NCI-H510A (cell line): ENCODE data around the gene EDNRA.
"Not testable (repeated sequence)": the region's sequence is repeated elsewhere in the genome, so short reads cannot be mapped to it uniquely, and the experiment has no call there.

Source experiments
- DNase-seq: peaks from one replicate; lab custom pipeline; 2025; lab: John Stamatoyannopoulos, UW

EDNRA gene

DNA sequence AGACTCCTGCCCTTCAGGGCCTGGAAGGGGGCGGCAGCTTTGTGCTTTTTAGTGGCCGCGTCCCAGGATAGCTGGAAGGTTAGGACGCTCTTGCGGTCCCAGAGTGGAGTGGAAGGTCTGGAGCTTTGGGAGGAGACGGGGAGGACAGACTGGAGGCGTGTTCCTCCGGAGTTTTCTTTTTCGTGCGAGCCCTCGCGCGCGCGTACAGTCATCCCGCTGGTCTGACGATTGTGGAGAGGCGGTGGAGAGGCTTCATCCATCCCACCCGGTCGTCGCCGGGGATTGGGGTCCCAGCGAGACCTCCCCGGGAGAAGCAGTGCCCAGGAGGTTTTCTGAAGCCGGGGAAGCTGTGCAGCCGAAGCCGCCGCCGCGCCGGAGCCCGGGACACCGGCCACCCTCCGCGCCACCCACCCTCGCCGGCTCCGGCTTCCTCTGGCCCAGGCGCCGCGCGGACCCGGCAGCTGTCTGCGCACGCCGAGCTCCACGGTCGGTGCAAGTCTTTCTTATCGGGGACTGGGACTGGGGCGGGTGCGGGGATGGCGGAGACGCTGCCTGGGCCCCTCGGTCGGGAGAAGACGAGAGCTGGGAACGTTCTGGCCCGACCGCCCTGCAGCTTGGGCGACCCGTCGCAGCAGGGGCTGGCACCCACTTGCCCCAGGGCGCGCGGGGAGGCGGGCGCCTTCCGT, at the start of gene EDNRA:
EDNRA (plus strand) TSS at position 207 of the 686 bp plus-strand sequence. CDS start 4,585 bp downstream, outside the sequence.
- DNase-seq: peak; percentile 0

DNA sequence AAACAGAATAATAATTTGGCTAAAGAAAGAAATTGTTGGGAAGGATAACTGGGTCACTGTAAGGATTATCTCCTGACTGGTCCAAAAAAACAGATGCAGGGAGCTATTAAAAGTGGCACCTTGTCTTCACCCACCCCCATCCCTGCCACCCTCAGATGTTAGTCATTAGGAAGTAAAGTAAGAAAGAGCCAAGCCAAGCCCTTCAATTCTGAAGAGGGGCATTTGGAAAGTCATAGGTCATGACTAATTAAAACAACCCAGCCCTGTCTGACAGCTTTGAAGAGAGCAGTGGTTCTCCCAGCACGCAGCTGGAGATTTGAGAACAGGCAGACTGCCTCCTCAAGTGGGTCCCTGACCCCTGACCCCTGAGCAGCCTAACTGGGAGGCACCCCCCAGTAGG, 46.5 kb upstream of the EDNRA start:
- DNase-seq: not testable (repeated sequence)

DNA sequence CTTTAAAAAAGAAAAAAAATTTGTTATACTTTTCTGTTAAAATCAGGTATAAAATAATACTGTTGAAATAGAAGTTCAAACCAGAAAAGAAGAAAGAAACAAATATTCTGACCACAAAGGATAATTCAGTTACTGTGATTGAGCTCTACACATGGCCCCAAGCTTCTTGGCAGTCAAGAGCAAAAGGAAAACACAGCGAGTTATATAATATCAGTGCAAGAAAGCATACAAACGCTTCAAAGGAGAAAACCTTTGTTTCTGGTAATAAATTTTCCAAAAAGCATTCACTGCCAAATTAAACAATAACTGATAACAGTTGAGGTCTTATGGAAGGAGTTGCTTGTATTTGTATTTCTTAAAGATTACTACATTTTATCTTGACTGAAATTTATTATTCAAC, 40.5 kb upstream of the EDNRA start:
- no peak for DNase-seq

DNA sequence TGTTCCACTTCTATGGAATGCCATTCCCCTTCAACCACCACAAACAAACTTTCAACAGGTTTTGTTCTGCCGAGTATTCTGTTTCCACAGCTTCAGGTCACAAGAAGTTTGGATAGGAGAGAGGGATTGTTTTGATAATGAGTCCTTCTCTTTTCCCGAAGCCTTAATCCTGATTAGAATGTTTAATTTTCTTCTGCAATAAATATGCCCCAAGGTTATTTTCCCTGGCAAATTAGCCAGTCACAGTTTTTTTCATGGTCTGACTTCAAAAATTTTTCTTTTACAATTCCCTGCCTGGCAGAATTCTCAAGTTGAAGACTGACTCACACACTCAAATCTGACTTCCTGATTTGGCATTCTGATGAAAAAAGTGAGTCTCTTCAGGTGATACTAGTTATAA, 33.1 kb upstream of the EDNRA start:
- no peak for DNase-seq

DNA sequence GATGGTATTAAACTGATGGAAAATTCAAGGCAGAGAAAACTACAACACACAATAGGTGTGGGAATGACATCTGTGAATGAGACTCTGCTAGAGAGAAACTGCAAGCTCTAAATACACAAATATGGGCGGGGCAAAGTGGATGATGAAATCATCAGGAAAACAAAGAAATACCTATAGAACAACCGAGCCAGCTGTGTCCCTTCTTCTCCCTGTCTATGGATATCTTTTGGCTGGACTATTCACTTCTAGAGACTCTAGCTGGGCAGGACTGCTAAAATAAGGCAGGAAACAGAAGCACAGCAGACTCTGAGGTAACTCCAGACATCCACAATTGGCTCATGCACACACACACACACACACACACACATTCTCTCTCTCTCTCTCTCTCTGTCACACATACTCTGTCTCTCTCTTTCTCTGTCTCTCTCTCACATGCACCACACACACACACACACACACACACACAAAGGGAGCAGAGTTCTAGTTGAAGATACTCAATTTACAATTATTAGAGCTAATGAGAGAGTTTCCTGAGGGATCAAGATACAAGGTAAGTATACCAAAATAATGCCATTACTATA, 27.2 kb upstream of the EDNRA start:
- DNase-seq: no peak

- no peak for DNase-seq
These were observed 24.2 kb upstream of the EDNRA start for GRCh38 chr4:147456706-147457105.

GRCh38 chr4:147461161-147461560, 19.7 kb upstream of the EDNRA start:
- no peak for DNase-seq

DNA sequence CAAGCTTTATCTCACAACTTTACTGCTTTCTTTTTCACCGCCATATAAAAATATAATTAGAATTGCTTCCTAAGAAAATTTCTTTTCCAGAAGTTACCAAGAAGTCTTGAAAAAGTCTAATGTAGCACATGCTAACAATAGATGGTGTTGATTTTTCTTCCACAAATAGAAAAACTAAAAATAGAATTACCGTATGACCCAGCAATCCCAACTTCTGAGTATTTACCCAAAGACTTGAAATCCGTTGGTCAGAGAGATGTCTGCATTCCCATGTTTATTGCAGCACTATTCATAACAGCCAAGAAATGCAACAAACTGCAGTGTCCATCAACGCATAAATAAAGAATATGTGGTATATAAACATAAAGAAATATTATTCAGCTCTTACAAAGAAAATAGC, 17.8 kb upstream of the EDNRA start:
- no peak for DNase-seq

DNA sequence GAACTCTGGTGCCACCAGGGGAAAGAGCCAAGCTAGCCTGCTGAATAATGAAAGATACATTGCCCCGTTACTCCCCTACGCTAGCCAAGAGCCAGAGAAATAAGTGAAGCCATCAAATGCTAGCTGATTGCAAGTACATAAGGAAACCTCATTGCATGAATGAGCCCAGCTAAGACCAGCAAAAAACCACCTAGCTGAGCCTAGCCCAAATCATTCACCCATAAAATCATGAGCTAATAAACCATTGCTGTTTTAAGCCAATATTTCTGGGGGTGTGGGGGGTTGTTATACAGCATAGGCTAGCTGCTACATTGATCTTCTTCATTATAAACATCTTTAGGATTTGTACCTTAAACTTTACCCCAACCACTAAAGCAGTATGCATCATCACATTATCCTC, 15.4 kb upstream of the EDNRA start:
- no peak for DNase-seq

DNA sequence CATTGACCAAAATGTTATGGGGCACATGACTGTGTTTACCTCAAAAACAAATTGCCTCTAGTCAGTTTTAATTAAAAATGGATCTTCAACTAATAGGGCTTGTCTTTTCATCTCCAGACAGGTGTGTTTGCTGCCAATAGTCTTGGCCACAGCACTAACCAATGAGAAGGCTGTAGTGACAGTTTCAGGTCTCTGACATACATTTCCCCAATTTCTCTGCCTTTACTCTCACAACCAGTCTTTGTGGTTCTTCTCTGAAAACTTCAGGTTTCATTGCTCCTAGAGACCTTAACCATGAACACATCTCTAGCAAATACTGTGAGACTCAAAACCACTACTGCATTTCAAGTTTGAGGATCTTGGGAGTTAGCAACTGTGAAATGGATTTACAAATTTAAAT, 3.5 kb upstream of the EDNRA start:
- no peak for DNase-seq

DNA sequence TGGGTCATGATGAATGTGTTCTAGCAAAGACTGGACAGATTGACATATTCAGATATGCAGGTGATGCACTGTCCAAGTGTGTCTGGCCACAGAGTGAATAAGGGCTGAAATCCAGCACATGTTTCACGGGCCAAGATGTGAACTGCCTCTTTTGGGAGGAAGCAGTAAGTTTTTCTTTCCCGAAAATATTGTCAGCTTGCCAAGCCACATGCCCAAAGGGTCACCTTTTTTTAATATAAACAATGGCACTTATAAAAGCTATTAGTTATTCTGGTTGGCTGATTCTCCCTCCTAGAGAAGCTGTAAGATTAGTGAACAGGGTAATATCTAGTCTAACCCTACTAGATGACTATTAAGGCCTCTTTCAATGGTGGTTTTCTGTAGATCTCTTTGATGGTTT, 1.5 kb upstream of the EDNRA start:
- no peak for DNase-seq

DNA sequence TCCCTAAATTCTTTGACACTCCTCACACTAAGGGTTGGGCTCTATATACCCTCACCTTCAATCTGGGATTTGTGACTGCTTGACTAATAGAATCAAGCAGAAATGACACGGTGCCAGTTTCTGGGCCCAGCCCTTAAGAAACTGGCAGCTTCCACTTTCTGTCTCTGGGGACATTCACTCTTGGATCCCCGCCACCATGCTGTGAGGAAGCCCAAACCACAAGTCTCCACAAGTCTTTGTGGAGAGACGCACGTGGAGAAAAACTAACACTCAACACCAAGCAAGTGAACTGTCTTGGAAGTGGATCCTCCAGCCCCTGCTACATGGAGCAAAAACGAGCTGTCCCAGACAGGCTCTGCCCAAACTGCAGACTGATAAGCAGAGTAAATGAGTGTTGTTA, 1.1 kb upstream of the EDNRA start:
- DNase-seq: no peak

GRCh38 chr4:147480502-147480890, 401 bp upstream of the EDNRA start:
- no peak for DNase-seq

GRCh38 chr4:147481577-147482109, 746 bp downstream of the EDNRA start:
- DNase-seq: no peak

- no peak for DNase-seq
These were observed 1.4 kb downstream of the EDNRA start for GRCh38 chr4:147482281-147482680.

DNA sequence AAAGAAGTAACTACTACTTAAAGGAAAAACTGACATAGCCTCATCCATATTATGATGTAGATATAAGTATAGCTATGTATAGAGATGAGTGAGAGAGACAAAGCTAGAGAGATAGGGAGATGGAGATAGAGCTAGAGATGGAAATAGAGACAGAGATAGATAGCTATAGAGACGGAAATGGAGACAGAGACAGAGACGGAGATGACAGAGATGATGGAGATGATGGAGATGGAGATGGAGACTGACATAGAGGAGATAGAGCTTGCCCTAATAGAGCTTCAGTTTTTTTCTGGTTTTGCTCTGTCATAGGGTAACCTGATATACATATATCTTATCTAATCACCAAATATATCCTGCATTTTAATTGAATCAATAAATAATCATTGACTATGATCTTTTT, 4.3 kb downstream of the EDNRA start:
- no peak for DNase-seq

DNA sequence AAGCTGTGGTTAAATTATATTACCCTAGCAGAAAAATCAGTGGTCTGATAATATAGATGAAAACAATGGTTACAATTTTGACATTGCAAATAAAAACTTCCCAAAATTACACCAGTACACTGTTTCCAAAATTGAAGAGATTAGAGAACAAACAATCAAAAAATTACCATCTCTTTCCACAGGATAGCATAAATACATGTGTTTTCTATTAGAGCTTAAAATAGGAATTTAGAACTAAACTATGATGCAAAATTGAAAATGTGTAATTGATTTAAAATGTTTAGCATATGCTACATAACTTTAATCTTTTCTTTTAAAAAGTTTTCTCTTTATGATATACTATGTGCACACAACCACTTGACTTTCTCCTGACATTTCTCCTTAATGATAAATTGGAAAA, 6.7 kb downstream of the EDNRA start:
- DNase-seq: no peak

- DNase-seq: no peak
These were observed 7.7 kb downstream of the EDNRA start for GRCh38 chr4:147488556-147488955.

DNA sequence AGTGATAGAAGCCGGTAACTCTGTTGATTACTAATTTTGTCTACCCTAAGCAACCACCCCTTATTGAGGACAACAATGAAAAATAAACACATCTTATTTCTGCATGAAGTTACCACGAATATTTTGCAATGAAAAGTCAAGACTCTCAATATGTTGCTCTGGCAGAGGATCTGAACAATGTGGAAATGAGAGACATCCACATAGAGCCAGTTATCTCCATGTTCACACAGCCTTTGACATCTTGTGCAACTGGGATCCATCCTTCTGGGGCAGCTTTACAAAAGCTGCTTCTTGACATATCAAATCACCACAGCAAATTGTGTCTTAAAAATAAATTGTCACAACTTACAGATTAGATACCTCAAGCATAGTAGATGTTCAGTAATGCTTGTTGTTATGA, 10.2 kb downstream of the EDNRA start:
- DNase-seq: no peak

GRCh38 chr4:147492306-147492705, 11.4 kb downstream of the EDNRA start:
- no peak for DNase-seq

- no peak for DNase-seq
These were observed 11.9 kb downstream of the EDNRA start for GRCh38 chr4:147492761-147493160.

DNA sequence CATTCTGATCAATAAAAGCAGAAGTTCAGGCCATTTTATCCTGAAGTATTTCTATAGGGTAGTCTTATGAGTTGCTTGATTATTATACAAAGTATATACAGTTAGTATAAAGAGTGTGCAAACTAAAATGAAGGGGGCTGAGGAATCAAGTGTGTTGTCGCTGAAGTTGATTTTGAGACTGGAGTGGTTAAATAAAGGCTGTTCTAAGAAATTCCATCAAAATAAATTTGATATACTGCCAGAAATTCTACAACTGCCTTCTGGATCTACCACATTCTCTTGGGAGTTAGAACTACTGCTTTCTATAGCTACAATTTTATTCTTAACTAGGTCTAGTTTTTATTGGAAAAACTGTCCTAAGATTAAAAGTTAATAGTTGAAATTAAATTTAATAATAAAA, 12.4 kb downstream of the EDNRA start:
- DNase-seq: no peak

GRCh38 chr4:147494301-147494700, 13.4 kb downstream of the EDNRA start:
- no peak for DNase-seq

DNA sequence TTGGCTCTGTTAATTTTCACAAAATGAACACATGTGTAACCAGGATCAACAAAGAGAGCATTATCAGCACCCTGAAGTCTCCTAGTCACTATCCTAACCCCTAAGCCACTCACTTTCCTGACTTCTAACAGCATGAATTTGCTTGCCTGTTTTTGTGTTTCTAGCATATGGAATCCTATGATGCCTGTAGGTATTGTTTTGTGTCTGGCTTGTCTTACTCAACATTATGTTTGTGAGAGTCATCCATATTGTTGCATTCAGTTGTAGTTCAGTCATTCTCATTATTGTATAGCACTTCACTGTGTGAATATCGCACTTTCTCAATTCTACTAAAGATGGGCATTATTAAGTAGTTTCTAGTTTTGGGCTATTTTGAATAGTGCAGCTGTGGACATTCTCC, 15.6 kb downstream of the EDNRA start:
- DNase-seq: no peak
